Activated CD8-positive, alpha-beta T cell treated with anti-CD3 and anti-CD28 coated beads for 36 hours (primary cell): ENCODE results near the gene SLC44A1. TPM values are rescaled to one million over a fixed set of nuclear protein-coding genes. Genes with fewer than 3 reads are reported as not detected.
A peak's percentile ranks its signal among the peaks of the same experiment; 100 is the strongest.

Experiments used
- ATAC-seq: fragments of 200-7000 bp; cut with Tn5 transposase; one replicate; pipeline ENCODE4 v1.10.0; 2021; ENCODE audit warnings: mild to moderate bottlenecking, moderate library complexity
- CTCF ChIA-PET: fragments of 350-600 bp; sonication (Branson Sonifier 250); formaldehyde crosslinking; loops from one replicate; lab custom pipeline; 2021; ENCODE audit warnings: antibody characterized with exemption; lab: Charles Lee
- POLR2A ChIA-PET: fragments of 350-600 bp; sonication (Branson Sonifier 250); formaldehyde crosslinking; loops from one replicate; lab custom pipeline; 2021; ENCODE audit warnings: antibody characterized with exemption; lab: Charles Lee
- DNase-seq: peaks from one replicate; pipeline ENCODE4 v3.0.0-alpha.2; 2020
- H3K27ac Mint-ChIP-seq: one replicate; pipeline ENCODE4 v1.8.0; 2021; ENCODE audit warnings: mild to moderate bottlenecking, mixed read lengths
- H3K27me3 Mint-ChIP-seq: one replicate; pipeline ENCODE4 v1.8.0; 2021; ENCODE audit warnings: mixed read lengths
- H3K36me3 Mint-ChIP-seq: one replicate; pipeline ENCODE4 v1.8.0; 2021; ENCODE audit warnings: low read depth, mixed read lengths
- H3K4me1 Mint-ChIP-seq: one replicate; pipeline ENCODE4 v1.8.0; 2021; ENCODE audit warnings: low read depth, mixed read lengths
- H3K4me3 Mint-ChIP-seq: one replicate; pipeline ENCODE4 v1.8.0; 2021; ENCODE audit warnings: mild to moderate bottlenecking, moderate library complexity, mixed read lengths
- H3K9me3 Mint-ChIP-seq: one replicate; pipeline ENCODE4 v1.8.0; 2021; ENCODE audit warnings: mixed read lengths
- intact Hi-C: fragments of 100-400 bp; cut with micrococcal nuclease; formaldehyde crosslinking; loops from one replicate; pipeline ENCODE4 v1.10.0; 2022
- total RNA-seq, 2 experiments: library from RNA; stranded (reverse); gene quantifications; one replicate each; pipeline ENCODE4 v1.2.3, GENCODE V29; 2021
- TF ChIP-seq, protein P1 (sequence below): fragments of 200-600 bp; IDR thresholded peaks from one replicate; pipeline ENCODE4 v1.8.0; 2022; ENCODE audit warnings: antibody characterized with exemption, mild to moderate bottlenecking

Gene SLC44A1
- total RNA-seq, 2 experiments from 2014 or later = 7.2 to 8.3 TPM

DNA sequence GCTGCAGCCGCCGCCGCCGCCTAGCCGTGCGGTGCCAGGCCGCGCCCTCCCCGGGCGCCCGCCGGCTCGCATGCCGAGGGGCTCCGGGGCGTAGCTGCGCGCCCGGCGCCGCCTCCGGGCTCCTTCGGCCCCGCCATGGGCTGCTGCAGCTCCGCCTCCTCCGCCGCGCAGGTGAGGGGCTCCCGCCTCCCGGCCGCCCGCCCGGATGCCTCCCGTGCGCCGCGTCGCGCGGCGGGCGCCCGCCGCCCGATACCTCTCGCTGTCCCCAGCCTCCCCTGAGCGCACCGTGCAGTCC, 230 bp downstream of the SLC44A1 start:
- DNase-seq (no peak), ATAC-seq (peak; percentile 69)
- ChIA-PET POLR2A (interaction anchor here (1.1 to 2.2 kb wide), 3 partner anchors 17 to 161 kb away, joined by 3 to 7 read pairs (median 3); no protein-coding TSS in a partner anchor), CTCF (interaction anchor here (0.7 to 2.0 kb wide), 8 partner anchors 9 to 381 kb away, joined by 3 to 5 read pairs (median 4); no protein-coding TSS in a partner anchor)
- Mint-ChIP-seq H3K27me3 (peaks cover 16% of the 10 kb centered on the region), H3K27ac (peak overlapping the region; percentile 72), H3K9me3 (no peaks in the 10 kb centered on the region), H3K4me3 (peak overlapping the region; percentile 84), H3K4me1 (peaks cover 16% of the 10 kb centered on the region), H3K36me3 (no peaks in the 10 kb centered on the region)
- intact Hi-C loops = loop anchor here (10.0 kb wide), 1 partner anchor 170 kb away; no protein-coding TSS in a partner anchor
- TF ChIP-seq, protein P1, sequence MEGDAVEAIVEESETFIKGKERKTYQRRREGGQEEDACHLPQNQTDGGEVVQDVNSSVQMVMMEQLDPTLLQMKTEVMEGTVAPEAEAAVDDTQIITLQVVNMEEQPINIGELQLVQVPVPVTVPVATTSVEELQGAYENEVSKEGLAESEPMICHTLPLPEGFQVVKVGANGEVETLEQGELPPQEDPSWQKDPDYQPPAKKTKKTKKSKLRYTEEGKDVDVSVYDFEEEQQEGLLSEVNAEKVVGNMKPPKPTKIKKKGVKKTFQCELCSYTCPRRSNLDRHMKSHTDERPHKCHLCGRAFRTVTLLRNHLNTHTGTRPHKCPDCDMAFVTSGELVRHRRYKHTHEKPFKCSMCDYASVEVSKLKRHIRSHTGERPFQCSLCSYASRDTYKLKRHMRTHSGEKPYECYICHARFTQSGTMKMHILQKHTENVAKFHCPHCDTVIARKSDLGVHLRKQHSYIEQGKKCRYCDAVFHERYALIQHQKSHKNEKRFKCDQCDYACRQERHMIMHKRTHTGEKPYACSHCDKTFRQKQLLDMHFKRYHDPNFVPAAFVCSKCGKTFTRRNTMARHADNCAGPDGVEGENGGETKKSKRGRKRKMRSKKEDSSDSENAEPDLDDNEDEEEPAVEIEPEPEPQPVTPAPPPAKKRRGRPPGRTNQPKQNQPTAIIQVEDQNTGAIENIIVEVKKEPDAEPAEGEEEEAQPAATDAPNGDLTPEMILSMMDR = no peak

DNA sequence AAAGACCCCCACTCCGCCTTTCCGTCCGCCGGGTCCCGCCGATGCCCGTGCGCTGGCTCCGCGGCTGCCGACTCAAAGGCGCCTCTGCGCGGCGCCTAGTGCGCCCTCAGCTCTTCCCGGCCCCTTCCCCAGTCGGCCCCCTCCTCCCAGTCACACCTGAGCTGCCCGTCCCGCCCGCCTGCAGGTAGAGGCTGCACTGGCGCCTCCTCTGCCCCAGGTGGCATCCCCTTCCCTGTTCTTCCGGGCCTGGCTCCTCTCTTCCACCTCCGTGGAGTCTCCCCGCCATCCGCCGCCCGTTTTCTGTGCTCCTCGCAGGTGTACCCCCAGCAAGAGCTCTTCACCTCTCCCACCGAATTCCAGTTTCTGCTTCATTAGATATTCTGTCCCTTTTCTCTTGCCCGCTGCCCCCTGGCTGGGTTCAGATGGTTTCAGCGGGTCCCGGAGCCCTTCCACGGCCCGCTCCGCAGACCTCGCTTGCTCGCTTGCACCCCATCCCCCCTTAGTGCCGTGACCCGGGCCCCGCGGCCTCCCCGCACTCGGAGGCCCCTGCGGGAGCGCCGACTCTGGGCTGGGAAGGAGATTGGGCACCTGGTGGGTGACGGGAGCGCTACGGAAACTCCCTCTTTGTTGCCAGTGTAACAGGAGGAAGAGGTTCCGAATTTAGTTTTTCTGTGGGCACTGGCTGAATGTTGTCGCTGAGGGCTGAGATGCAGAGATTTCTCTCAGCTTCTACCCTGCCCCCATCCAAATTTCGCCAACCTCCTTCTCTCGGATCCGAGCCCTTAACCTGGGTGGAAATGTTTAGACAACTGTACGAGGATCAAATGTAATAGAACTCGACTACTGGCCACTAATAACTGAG, 809 bp downstream of the SLC44A1 start:
- intact Hi-C loops = loop anchor here (10.0 kb wide), 1 partner anchor 170 kb away; no protein-coding TSS in a partner anchor
- peak overlapping the region; percentile 72 for H3K27ac Mint-ChIP-seq
- peak; percentile 44 for DNase-seq
- H3K27me3 Mint-ChIP-seq = peaks cover 16% of the 10 kb centered on the region
- ATAC-seq = peak; percentile 9
- H3K9me3 Mint-ChIP-seq = no peaks in the 10 kb centered on the region
- H3K4me1 Mint-ChIP-seq = peaks cover 16% of the 10 kb centered on the region
- POLR2A ChIA-PET = interaction anchor here (1.1 to 2.2 kb wide), 3 partner anchors 16 to 160 kb away, joined by 3 to 7 read pairs (median 3); no protein-coding TSS in a partner anchor
- peak overlapping the region; percentile 84 for H3K4me3 Mint-ChIP-seq
- TF ChIP-seq, protein P1 = no peak
- CTCF ChIA-PET = interaction anchor here (0.7 to 2.0 kb wide), 8 partner anchors 8 to 382 kb away, joined by 3 to 5 read pairs (median 4); no protein-coding TSS in a partner anchor
- H3K36me3 Mint-ChIP-seq = no peaks in the 10 kb centered on the region

DNA sequence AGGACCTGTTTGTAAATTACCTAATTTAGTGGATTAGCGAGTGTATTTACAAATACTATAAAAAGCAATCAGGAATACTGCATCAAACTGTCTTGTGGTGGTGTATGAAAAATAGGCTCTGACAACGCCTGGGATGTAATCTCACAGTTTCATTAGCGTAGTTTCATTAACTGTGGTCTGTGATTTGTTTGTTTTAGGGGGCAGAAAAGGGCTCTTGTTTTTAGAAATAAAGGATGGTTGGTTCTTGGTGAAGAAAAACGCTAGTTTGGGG, 1.4 kb downstream of the SLC44A1 start:
- ChIA-PET CTCF (interaction anchor here (2.0 kb wide), 2 partner anchors 169 to 382 kb away, joined by 4 read pairs; no protein-coding TSS in a partner anchor), POLR2A (no interaction called here)
- peaks cover 14% of the 10 kb centered on the region for H3K27me3 Mint-ChIP-seq
- TF ChIP-seq, protein P1 = no peak
- DNase-seq (no peak), ATAC-seq (no peak)
- H3K4me1 Mint-ChIP-seq = peaks cover 16% of the 10 kb centered on the region
- peak overlapping the region; percentile 72 for H3K27ac Mint-ChIP-seq
- no peaks in the 10 kb centered on the region for H3K9me3 Mint-ChIP-seq
- H3K4me3 Mint-ChIP-seq = peak overlapping the region; percentile 84
- no peaks in the 10 kb centered on the region for H3K36me3 Mint-ChIP-seq
- intact Hi-C loops = loop anchor here (10.0 kb wide), 1 partner anchor 169 kb away; no protein-coding TSS in a partner anchor

DNA sequence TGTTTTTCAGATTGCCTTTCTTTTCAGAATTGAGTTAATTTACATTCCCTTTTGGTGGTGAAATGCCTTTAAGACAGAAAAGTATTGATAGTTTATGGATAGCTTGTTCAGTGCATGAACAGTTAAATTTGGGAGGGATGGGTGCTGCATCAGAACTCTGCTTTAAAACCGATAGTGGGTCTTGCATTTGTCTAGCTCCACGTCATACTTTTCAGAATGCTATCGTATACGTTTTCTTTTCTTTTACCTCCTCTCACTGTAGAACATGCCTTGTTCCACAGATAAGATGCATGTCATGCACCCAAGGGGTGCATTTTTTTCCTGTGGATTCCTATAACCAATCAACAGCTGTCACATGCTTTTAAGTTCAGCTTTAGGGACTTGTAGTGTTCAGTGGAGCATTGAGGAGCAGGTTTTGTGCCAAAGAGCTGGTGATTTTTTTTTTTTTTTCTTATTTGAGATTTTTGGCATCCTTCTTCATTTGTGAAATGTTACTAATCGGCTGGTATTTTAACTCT, 2.3 kb downstream of the SLC44A1 start:
- Mint-ChIP-seq H3K27ac (no peak overlapping the region), H3K9me3 (no peaks in the 10 kb centered on the region), H3K4me1 (peaks cover 16% of the 10 kb centered on the region), H3K27me3 (peaks cover 9% of the 10 kb centered on the region), H3K4me3 (no peak overlapping the region), H3K36me3 (no peaks in the 10 kb centered on the region)
- ChIA-PET CTCF (interaction anchor here (1.2 kb wide), 1 partner anchor 139 kb away, joined by 3 read pairs; no protein-coding TSS in a partner anchor), POLR2A (no interaction called here)
- no peak for ATAC-seq
- TF ChIP-seq, protein P1 = no peak
- DNase-seq = no peak
- intact Hi-C loops = loop anchor here (10.0 kb wide), 1 partner anchor 168 kb away; no protein-coding TSS in a partner anchor
